GM21526 (cell line): Measurements from ENCODE around the gene FECH.

Experiments used
- ATAC-seq: cut with Tn5 transposase; IDR thresholded peaks from one replicate; pipeline ENCODE4 v1.9.1; 2021; ENCODE audit warnings: moderate library complexity; ENCODE audit not compliant: unreplicated experiment, low FRiP score

Gene FECH

DNA sequence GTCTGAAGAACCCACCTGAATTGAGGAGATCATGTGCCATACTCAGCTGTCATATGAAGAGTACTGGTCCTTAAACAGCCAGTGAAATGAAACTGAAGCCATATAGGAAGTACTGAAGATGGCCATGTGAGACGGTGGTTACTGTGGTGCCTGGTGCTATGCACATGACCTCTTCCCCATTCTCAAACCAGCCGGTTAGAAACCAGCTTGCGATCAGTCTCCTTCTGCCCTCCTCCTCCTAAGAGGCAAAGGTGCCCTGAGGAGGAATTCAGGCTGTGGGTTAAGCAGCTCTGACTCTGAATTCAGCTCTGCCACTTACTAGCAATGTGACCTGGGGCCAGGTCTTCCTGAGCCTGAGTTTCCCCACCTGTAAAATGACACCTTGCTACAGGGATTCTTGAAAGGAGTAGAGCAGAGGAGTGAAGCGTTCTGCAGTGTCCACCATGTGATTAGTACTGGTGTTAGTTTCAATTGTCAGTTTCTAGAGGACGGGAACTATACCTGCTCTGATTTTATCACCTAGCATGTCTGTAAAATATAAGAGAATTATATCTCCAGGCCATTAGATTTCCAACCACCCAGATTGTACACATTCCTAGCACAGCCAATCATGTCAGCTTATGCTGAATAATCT is 5.1 kb downstream of the FECH start:
- peak; percentile 81 for ATAC-seq

GRCh38 chr18:57579934-57580333 is 6.6 kb downstream of the FECH start:
- ATAC-seq, result no peak

DNA sequence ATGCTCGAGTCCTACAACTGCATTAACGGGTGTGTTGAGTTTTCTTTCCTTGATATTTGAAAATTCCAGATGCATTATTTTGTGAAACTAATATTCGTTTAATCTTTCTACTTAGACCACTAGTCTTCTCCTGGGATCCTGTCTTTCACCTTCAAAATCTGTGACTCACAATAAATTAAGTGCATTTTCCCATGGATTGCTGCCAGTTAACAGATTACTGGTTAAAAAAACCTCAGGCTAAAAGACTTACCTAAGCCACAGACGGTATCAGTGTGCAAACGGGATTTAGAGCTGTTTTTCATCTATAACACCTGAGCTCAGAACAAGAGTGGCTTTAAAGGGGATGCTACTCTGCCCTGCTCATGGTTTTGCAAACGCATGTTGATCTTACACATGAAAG is 10.2 kb downstream of the FECH start:
- no peak for ATAC-seq

- ATAC-seq, result no peak
Measured at GRCh38 chr18:57575542-57575941, 11.0 kb downstream of the FECH start.

DNA sequence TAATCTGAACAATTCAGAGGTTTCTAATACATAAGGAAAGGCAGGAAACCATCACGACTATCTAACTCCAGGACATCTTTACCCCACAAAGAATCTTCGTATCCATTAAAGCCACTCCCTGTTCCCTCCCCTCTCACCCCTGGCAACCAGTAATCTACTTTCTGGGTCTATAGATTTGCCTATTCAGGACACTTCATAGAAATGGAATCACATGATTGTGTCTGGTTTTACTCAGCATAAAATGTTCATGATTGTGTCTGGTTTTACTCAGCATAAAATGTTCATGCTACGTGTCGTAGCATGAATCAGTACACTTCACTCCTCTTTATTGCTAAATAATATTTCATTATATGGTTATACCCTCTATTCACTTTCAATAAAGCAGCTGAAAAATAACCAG is 11.6 kb downstream of the FECH start:
- no peak for ATAC-seq

GRCh38 chr18:57570162-57570561 is 16.3 kb downstream of the FECH start:
- ATAC-seq, result no peak

GRCh38 chr18:57569133-57569532 is 17.4 kb downstream of the FECH start:
- no peak for ATAC-seq

DNA sequence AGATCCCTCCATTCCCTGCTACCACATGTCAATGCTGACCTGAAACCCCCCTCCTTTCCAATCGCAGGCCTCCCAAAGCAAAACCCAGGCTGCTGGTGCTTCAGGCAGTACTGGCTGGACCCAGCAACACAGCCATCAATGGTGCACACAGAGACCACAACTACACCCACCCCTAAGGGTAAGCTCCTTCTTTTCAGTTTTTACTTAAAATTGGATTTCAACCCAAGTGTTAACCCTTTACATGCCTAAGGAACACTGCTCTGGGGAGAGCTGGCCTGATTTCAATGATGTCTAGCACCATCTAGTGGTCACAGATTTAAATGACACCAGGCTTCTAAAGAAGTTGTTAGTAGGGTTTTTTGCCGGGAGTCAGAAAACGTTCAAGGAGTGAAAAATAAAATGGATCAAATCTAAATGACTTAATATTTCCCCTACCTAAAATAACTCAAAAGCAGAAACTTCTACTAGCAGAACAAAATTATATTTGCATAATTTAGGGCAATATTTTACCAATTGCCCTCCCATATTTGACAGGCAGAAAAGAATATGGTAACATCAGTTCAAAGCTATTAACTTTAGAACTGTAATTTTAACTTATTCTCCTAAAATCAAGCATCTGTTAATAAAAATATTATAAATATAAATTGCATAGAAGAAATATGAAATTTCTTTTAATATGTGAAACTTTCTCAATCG is 24.6 kb downstream of the FECH start:
- no peak for ATAC-seq

DNA sequence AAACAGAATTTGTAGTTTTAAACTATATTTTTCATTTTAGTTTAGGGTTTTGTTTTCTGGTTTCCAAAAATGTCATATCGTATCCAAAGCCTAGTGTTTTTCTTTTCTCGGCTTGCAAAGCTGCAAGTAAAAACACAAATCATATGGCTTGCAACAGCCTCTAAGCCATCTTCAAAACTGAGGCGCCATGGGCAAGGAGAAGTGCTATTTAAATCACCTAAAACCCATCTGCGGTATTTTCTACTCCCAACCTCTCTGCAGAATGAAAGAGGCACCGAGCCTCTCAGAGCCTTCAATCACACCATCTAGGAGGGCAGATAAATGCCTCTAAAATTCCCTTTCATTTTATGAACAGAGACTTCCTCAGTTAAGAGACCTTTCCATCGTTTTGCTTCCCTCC is 25.2 kb downstream of the FECH start:
- ATAC-seq, result no peak

GRCh38 chr18:57559314-57559713 is 27.2 kb downstream of the FECH start:
- ATAC-seq, result no peak

DNA sequence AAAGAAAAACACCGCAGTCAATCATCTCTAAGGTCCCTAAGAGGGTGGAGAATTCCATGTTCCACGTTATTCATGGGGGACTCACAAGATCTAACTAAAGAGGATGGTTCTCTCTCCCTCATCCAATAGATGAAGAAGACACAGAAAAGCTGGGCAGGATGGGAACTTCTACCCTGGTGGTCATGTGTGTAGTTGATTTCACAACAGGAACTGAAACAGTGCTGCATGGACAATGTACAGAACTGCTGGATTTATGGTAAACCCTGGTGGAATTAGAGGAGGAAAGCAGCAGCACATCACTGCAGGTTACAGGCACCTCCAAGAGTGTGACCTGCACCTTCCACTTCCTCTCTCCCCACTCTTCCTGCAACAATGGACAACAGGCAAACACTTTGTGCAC is 31.4 kb downstream of the FECH start:
- ATAC-seq, result no peak

GRCh38 chr18:57550510-57550909 is 36.0 kb downstream of the FECH start:
- ATAC-seq, result no peak

DNA sequence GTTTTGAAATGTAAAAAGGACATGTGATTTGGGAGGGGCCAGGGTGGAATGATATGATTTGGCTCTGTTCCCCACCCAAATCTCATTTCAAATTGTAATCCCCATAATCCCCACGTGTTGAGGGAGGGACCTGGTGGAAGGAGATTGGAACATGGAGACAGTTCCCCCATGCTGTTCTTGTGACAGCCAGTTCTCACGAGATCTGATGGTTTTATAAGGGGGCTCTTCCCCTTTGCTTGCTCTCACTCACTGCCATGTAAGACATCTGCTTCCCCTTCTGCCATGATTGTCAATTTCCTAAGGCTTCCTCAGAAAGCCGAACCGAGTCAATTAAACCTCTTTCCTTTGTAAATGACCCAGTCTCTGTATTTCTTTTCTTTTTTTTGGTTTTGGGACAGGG is 39.2 kb downstream of the FECH start:
- ATAC-seq, result no peak

GRCh38 chr18:57544936-57545660 is 41.4 kb downstream of the FECH start:
- peak; percentile 90 for ATAC-seq

- no peak for ATAC-seq
Measured at GRCh38 chr18:57543560-57543959, 42.9 kb downstream of the FECH start.

DNA sequence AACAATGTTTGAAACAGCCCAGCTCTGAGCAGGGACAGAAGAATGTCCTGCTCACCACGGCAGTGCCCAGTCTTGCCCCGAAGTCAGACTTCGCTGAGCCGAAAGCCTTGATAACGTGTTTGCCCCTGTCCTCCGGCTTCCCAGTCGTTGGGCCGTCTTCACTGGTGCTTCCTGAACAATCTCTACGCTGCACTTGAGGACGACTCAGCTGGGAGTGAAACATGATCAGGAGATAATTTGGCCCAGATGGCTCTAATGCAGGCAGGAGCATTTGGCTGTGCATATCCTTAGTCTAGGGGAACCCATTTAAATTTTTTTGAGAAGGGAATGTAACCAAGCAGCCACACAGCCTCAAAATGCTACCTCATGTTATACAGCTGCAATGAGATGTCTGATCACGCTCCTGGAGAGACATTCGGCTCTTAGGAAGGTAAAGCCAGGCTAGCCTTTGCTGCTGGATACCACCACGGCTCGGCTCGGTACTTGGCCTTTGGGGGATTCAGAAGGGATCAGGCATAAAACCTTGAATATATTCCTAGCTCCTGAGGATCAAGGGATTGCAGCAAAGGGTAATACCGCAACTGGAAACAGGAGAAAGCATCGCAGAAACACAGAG is 43.6 kb downstream of the FECH start:
- no peak for ATAC-seq

- no peak for ATAC-seq
Measured at GRCh38 chr18:57542126-57542525, 44.4 kb downstream of the FECH start.

- no peak for ATAC-seq
Measured at GRCh38 chr18:57539702-57540101, 46.8 kb downstream of the FECH start.

GRCh38 chr18:57538614-57539013 is 47.9 kb downstream of the FECH start:
- no peak for ATAC-seq

DNA sequence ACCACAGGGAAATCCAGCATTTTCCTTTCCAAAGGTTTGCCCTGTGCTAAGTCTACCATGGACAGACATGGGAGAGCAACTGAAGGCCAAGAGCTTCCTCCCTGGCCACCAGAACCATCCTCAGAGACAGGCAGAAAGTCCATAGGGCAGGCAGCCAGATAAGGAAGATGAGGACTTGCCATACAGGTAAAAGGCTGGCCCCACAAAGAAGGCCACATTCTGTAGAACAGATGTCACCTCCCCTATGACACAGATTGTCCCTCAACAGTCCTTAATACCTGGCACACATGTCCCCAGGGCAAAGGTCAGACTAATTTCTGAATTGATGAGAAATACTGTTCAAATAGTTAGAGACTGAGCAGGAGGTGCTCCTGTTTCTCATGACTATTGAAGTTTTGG is 52.0 kb downstream of the FECH start:
- no peak for ATAC-seq

DNA sequence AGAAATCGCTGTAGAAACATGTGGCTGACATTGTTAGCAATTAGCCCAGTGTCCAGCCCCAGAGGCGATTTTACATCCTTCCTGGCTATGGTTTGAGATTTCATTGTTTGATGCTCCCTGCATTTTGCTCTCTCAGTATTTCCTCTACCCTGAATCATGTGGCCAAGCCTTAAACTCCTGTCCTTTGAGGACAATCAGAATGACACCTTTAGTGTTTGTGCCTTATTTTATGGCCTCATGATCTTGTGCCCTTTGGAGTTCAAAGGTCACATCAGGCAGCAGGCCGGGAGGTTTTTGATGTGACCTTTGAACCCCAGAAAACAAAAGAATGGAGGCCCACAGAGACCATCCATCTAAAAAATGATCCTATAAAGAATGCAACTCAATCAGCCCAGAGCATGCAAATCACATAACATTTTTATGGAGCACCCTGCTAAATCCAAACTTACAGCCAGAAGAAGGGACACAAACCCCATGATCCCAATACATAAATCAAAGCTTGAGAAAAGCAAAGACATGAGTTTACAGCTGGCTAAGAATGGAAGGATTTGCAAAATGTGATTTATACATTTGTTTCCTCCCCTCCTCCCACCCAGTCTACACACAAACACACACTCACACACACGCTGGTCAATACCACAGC is 52.5 kb downstream of the FECH start:
- no peak for ATAC-seq
